ENCODE data around the gene OR7G2. TPM values are rescaled to one million over a fixed set of nuclear protein-coding genes. Genes with fewer than 3 reads are reported as not detected.

Gene OR7G2
- total RNA-seq, 1 experiment from 2014 or later: not detected

GRCh38 chr19:9075064-9075949 is 32.0 kb downstream of the OR7G2 start (continued):
- TF ChIP-seq, protein P1, sequence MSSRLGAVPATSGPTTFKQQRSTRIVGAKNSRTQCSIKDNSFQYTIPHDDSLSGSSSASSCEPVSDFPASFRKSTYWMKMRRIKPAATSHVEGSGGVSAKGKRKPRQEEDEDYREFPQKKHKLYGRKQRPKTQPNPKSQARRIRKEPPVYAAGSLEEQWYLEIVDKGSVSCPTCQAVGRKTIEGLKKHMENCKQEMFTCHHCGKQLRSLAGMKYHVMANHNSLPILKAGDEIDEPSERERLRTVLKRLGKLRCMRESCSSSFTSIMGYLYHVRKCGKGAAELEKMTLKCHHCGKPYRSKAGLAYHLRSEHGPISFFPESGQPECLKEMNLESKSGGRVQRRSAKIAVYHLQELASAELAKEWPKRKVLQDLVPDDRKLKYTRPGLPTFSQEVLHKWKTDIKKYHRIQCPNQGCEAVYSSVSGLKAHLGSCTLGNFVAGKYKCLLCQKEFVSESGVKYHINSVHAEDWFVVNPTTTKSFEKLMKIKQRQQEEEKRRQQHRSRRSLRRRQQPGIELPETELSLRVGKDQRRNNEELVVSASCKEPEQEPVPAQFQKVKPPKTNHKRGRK (CRISPR knock-in tag; IDR thresholded peaks at IDR 0.05; ENCODE audit: borderline replicate concordance): no peak
- TF ChIP-seq FOXJ3 (CRISPR knock-in tag; IDR thresholded peaks at IDR 0.05; ENCODE audit: borderline replicate concordance): no peak
- no peak for TF ChIP-seq AFF4 (CRISPR knock-in tag; IDR thresholded peaks at IDR 0.05; ENCODE audit: borderline replicate concordance)
- TF ChIP-seq, protein P2, sequence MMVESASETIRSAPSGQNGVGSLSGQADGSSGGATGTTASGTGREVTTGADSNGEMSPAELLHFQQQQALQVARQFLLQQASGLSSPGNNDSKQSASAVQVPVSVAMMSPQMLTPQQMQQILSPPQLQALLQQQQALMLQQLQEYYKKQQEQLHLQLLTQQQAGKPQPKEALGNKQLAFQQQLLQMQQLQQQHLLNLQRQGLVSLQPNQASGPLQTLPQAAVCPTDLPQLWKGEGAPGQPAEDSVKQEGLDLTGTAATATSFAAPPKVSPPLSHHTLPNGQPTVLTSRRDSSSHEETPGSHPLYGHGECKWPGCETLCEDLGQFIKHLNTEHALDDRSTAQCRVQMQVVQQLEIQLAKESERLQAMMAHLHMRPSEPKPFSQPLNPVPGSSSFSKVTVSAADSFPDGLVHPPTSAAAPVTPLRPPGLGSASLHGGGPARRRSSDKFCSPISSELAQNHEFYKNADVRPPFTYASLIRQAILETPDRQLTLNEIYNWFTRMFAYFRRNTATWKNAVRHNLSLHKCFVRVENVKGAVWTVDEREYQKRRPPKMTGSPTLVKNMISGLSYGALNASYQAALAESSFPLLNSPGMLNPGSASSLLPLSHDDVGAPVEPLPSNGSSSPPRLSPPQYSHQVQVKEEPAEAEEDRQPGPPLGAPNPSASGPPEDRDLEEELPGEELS (CRISPR knock-in tag; IDR thresholded peaks at IDR 0.05): no peak
- no peak for TF ChIP-seq ZNF232 (CRISPR knock-in tag; IDR thresholded peaks at IDR 0.05)
- TF ChIP-seq, protein P3, sequence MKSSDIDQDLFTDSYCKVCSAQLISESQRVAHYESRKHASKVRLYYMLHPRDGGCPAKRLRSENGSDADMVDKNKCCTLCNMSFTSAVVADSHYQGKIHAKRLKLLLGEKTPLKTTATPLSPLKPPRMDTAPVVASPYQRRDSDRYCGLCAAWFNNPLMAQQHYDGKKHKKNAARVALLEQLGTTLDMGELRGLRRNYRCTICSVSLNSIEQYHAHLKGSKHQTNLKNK (CRISPR knock-in tag; IDR thresholded peaks at IDR 0.05): no peak
- no peak for TF ChIP-seq HMGXB4 (CRISPR knock-in tag; IDR thresholded peaks at IDR 0.05)
- no peak for TF ChIP-seq ETV6 (CRISPR knock-in tag; IDR thresholded peaks at IDR 0.05)
- no peak for TF ChIP-seq KAT7 (CRISPR knock-in tag; IDR thresholded peaks at IDR 0.05; ENCODE audit: borderline replicate concordance)
- no peak for TF ChIP-seq ATF1 (CRISPR knock-in tag; IDR thresholded peaks at IDR 0.05)
- TF ChIP-seq, protein P4, sequence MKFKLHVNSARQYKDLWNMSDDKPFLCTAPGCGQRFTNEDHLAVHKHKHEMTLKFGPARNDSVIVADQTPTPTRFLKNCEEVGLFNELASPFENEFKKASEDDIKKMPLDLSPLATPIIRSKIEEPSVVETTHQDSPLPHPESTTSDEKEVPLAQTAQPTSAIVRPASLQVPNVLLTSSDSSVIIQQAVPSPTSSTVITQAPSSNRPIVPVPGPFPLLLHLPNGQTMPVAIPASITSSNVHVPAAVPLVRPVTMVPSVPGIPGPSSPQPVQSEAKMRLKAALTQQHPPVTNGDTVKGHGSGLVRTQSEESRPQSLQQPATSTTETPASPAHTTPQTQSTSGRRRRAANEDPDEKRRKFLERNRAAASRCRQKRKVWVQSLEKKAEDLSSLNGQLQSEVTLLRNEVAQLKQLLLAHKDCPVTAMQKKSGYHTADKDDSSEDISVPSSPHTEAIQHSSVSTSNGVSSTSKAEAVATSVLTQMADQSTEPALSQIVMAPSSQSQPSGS (CRISPR knock-in tag; IDR thresholded peaks at IDR 0.05; ENCODE audit: borderline replicate concordance, low read depth): no peak
- TF ChIP-seq ZNF396 (CRISPR knock-in tag; IDR thresholded peaks at IDR 0.05; ENCODE audit: borderline replicate concordance): no peak
- TF ChIP-seq ZNF138 (CRISPR knock-in tag; conservative IDR thresholded peaks at IDR 0.05): no peak
